ENCODE measurements around the gene LRRC61.
A peak's percentile ranks its signal among the peaks of the same experiment; 100 is the strongest.

LRRC61 gene

GRCh38 chr7:150370612-150371071, 47.5 kb downstream of the LRRC61 start:
- Histone ChIP-seq H3K36me3 (ENCODE audit: control insufficient read depth, low read depth, low read length) (peaks cover 40% of the 10 kb centered on the region), H3K9ac (ENCODE audit: low read length) (no peak overlapping the region), H3K4me3 (ENCODE audit: low read length) (peak overlapping the region; percentile 96), H3K9me3 (ENCODE audit: control insufficient read depth, low read depth, low read length) (no peaks in the 10 kb centered on the region), H3K27me3 (ENCODE audit: control insufficient read depth, insufficient read depth, low read length) (no peaks in the 10 kb centered on the region), H3K4me1 (ENCODE audit: control insufficient read depth, low read depth, low read length) (peaks cover 37% of the 10 kb centered on the region), H3K27ac (ENCODE audit: low read length) (no peak overlapping the region)

- Histone ChIP-seq H3K9ac (ENCODE audit: low read length) (no peak overlapping the region), H3K4me1 (ENCODE audit: control insufficient read depth, low read depth, low read length) (peaks cover 35% of the 10 kb centered on the region)
Measured at GRCh38 chr7:150371131-150371995, 48.2 kb downstream of the LRRC61 start.

GRCh38 chr7:150371996-150372270, 48.8 kb downstream of the LRRC61 start:
- no peaks in the 10 kb centered on the region for H3K27me3 ChIP-seq (ENCODE audit: control insufficient read depth, insufficient read depth, low read length)

More at GRCh38 chr7:150371131-150371995, 48.2 kb downstream of the LRRC61 start:
- Histone ChIP-seq H3K4me3 (ENCODE audit: low read length) (no peak overlapping the region), H3K27ac (ENCODE audit: low read length) (no peak overlapping the region), H3K36me3 (ENCODE audit: control insufficient read depth, low read depth, low read length) (peaks cover 40% of the 10 kb centered on the region), H3K9me3 (ENCODE audit: control insufficient read depth, low read depth, low read length) (no peaks in the 10 kb centered on the region), H3K27me3 (ENCODE audit: control insufficient read depth, insufficient read depth, low read length) (no peaks in the 10 kb centered on the region)

GRCh38 chr7:150372271-150373048, 49.3 kb downstream of the LRRC61 start:
- peaks cover 41% of the 10 kb centered on the region for H3K4me1 ChIP-seq (ENCODE audit: control insufficient read depth, low read depth, low read length)
- H3K36me3 ChIP-seq (ENCODE audit: control insufficient read depth, low read depth, low read length): peaks cover 40% of the 10 kb centered on the region
- H3K9ac ChIP-seq (ENCODE audit: low read length): no peak overlapping the region
- no peak overlapping the region for H3K4me3 ChIP-seq (ENCODE audit: low read length)
- no peaks in the 10 kb centered on the region for H3K9me3 ChIP-seq (ENCODE audit: control insufficient read depth, low read depth, low read length)
- H3K27ac ChIP-seq (ENCODE audit: low read length): no peak overlapping the region
- no peaks in the 10 kb centered on the region for H3K27me3 ChIP-seq (ENCODE audit: control insufficient read depth, insufficient read depth, low read length)

More at GRCh38 chr7:150371996-150372270, 48.8 kb downstream of the LRRC61 start:
- Histone ChIP-seq H3K9ac (ENCODE audit: low read length) (no peak overlapping the region), H3K9me3 (ENCODE audit: control insufficient read depth, low read depth, low read length) (no peaks in the 10 kb centered on the region), H3K36me3 (ENCODE audit: control insufficient read depth, low read depth, low read length) (peaks cover 40% of the 10 kb centered on the region), H3K4me3 (ENCODE audit: low read length) (no peak overlapping the region), H3K4me1 (ENCODE audit: control insufficient read depth, low read depth, low read length) (peaks cover 35% of the 10 kb centered on the region), H3K27ac (ENCODE audit: low read length) (no peak overlapping the region)

GRCh38 chr7:150373049-150373801, 50.1 kb downstream of the LRRC61 start:
- H3K9ac ChIP-seq (ENCODE audit: low read length): no peak overlapping the region
- H3K4me3 ChIP-seq (ENCODE audit: low read length): no peak overlapping the region
- peaks cover 40% of the 10 kb centered on the region for H3K36me3 ChIP-seq (ENCODE audit: control insufficient read depth, low read depth, low read length)
- no peaks in the 10 kb centered on the region for H3K27me3 ChIP-seq (ENCODE audit: control insufficient read depth, insufficient read depth, low read length)
- H3K9me3 ChIP-seq (ENCODE audit: control insufficient read depth, low read depth, low read length): no peaks in the 10 kb centered on the region
- H3K4me1 ChIP-seq (ENCODE audit: control insufficient read depth, low read depth, low read length): peaks cover 42% of the 10 kb centered on the region
- H3K27ac ChIP-seq (ENCODE audit: low read length): no peak overlapping the region

GRCh38 chr7:150374026-150374425, 50.9 kb downstream of the LRRC61 start:
- H3K4me1 ChIP-seq (ENCODE audit: control insufficient read depth, low read depth, low read length): peaks cover 45% of the 10 kb centered on the region
- H3K9me3 ChIP-seq (ENCODE audit: control insufficient read depth, low read depth, low read length): no peaks in the 10 kb centered on the region
- H3K27ac ChIP-seq (ENCODE audit: low read length): no peak overlapping the region
- H3K9ac ChIP-seq (ENCODE audit: low read length): no peak overlapping the region
- H3K27me3 ChIP-seq (ENCODE audit: control insufficient read depth, insufficient read depth, low read length): no peaks in the 10 kb centered on the region
- H3K36me3 ChIP-seq (ENCODE audit: control insufficient read depth, low read depth, low read length): peaks cover 40% of the 10 kb centered on the region
- H3K4me3 ChIP-seq (ENCODE audit: low read length): no peak overlapping the region

- H3K9ac ChIP-seq (ENCODE audit: low read length): no peak overlapping the region
- H3K4me1 ChIP-seq (ENCODE audit: control insufficient read depth, low read depth, low read length): peaks cover 45% of the 10 kb centered on the region
- no peaks in the 10 kb centered on the region for H3K27me3 ChIP-seq (ENCODE audit: control insufficient read depth, insufficient read depth, low read length)
- no peaks in the 10 kb centered on the region for H3K9me3 ChIP-seq (ENCODE audit: control insufficient read depth, low read depth, low read length)
- no peak overlapping the region for H3K4me3 ChIP-seq (ENCODE audit: low read length)
- peaks cover 40% of the 10 kb centered on the region for H3K36me3 ChIP-seq (ENCODE audit: control insufficient read depth, low read depth, low read length)
- H3K27ac ChIP-seq (ENCODE audit: low read length): no peak overlapping the region
Measured at GRCh38 chr7:150374472-150374871, 51.3 kb downstream of the LRRC61 start.

- Histone ChIP-seq H3K27ac (ENCODE audit: low read length) (no peak overlapping the region), H3K36me3 (ENCODE audit: control insufficient read depth, low read depth, low read length) (peaks cover 30% of the 10 kb centered on the region), H3K27me3 (ENCODE audit: control insufficient read depth, insufficient read depth, low read length) (no peaks in the 10 kb centered on the region), H3K9me3 (ENCODE audit: control insufficient read depth, low read depth, low read length) (no peaks in the 10 kb centered on the region), H3K4me1 (ENCODE audit: control insufficient read depth, low read depth, low read length) (peaks cover 42% of the 10 kb centered on the region), H3K4me3 (ENCODE audit: low read length) (no peak overlapping the region), H3K9ac (ENCODE audit: low read length) (no peak overlapping the region)
Measured at GRCh38 chr7:150375662-150376521, 52.7 kb downstream of the LRRC61 start.

- no peaks in the 10 kb centered on the region for H3K9me3 ChIP-seq (ENCODE audit: control insufficient read depth, low read depth, low read length)
- no peak overlapping the region for H3K9ac ChIP-seq (ENCODE audit: low read length)
Measured at GRCh38 chr7:150376560-150376959, 53.4 kb downstream of the LRRC61 start.

GRCh38 chr7:150377196-150377595, 54.0 kb downstream of the LRRC61 start:
- Histone ChIP-seq H3K9ac (ENCODE audit: low read length) (peak overlapping the region; percentile 94), H3K27ac (ENCODE audit: low read length) (no peak overlapping the region), H3K9me3 (ENCODE audit: control insufficient read depth, low read depth, low read length) (no peaks in the 10 kb centered on the region), H3K36me3 (ENCODE audit: control insufficient read depth, low read depth, low read length) (peaks cover 21% of the 10 kb centered on the region), H3K4me3 (ENCODE audit: low read length) (no peak overlapping the region), H3K4me1 (ENCODE audit: control insufficient read depth, low read depth, low read length) (peaks cover 45% of the 10 kb centered on the region), H3K27me3 (ENCODE audit: control insufficient read depth, insufficient read depth, low read length) (no peaks in the 10 kb centered on the region)

More at GRCh38 chr7:150376560-150376959, 53.4 kb downstream of the LRRC61 start:
- Histone ChIP-seq H3K36me3 (ENCODE audit: control insufficient read depth, low read depth, low read length) (peaks cover 25% of the 10 kb centered on the region), H3K27me3 (ENCODE audit: control insufficient read depth, insufficient read depth, low read length) (no peaks in the 10 kb centered on the region), H3K4me1 (ENCODE audit: control insufficient read depth, low read depth, low read length) (peaks cover 45% of the 10 kb centered on the region), H3K27ac (ENCODE audit: low read length) (no peak overlapping the region), H3K4me3 (ENCODE audit: low read length) (no peak overlapping the region)

Measured in iPS-18a (cell line).